ENCODE measurements around the gene NEU1.

DNA sequence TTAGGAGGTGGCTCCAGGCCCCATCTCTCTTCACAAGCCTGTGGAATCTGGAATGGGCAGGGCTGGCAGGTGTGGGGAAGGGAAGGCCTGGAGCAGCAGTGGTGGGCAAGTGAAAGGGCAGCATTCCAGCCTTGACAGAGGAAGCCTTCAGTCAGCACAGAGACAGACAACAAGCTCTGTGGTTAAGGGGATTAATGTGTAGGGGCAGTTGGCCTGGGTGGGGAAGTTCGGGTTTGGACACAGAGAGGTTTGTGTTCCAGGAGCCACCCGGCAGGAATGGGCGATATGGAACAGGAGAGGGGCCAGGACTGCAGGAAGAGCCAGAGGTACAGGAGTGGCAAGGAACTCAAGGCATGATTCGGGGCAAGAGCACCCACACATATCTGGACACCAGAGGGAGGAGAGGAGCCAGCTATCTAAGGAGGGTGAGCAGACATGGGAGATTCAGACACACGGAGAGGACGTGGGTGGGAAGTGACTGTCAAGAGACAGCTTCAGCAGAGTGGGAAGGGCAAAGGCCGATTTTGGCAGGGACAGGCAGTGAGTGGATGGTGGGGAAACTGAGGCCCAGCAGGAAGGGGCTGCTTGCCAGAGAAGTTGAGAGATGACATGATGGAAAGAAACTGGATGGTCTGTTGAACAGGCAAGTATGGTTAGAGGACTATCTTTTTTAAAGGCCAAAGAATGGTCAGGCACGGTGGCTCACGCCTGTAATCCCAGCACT lies 18.7 kb upstream of the NEU1 start:
- TF ChIP-seq EZH2phosphoT487 (IDR thresholded peaks at IDR 0.05; ENCODE audit: insufficient read depth, low read depth) = no peak
- no peak for TF ChIP-seq EZH2 (IDR thresholded peaks at IDR 0.05; ENCODE audit: insufficient read depth, poor library complexity, severe bottlenecking)
